HG03064 (cell line): ENCODE data around the gene OSBP.
"Not testable (repeated sequence)": the region's sequence is repeated elsewhere in the genome, so short reads cannot be mapped to it uniquely, and the experiment has no call there.

Experiments used
- ATAC-seq: cut with Tn5 transposase; IDR thresholded peaks from one replicate; pipeline ENCODE4 v1.9.1; 2021; ENCODE audit warnings: low read depth; ENCODE audit not compliant: unreplicated experiment

Gene OSBP

GRCh38 chr11:59615637-59616395 lies at the start of gene OSBP:
Gene OSBP, minus strand, starts transcription at chr11:59615774. Its CDS starts 110 bp downstream, at chr11:59615664.
- peak; percentile 89 for ATAC-seq

GRCh38 chr11:59660621-59661020 lies 45.0 kb upstream of the OSBP start:
- ATAC-seq = no peak

GRCh38 chr11:59659981-59660380 lies 44.4 kb upstream of the OSBP start:
- ATAC-seq = no peak

GRCh38 chr11:59658036-59658435 lies 42.5 kb upstream of the OSBP start:
- ATAC-seq = no peak

- ATAC-seq = no peak
These were observed 39.3 kb upstream of the OSBP start for GRCh38 chr11:59654893-59655292.

GRCh38 chr11:59647245-59647980 lies 31.8 kb upstream of the OSBP start:
- ATAC-seq = no peak

GRCh38 chr11:59644528-59644927 lies 29.0 kb upstream of the OSBP start:
- ATAC-seq = no peak

- no peak for ATAC-seq
These were observed 27.8 kb upstream of the OSBP start for GRCh38 chr11:59643390-59643789.

GRCh38 chr11:59641156-59641555 lies 25.6 kb upstream of the OSBP start:
- ATAC-seq = no peak

- ATAC-seq = no peak
These were observed 14.9 kb upstream of the OSBP start for GRCh38 chr11:59630493-59630892.

- no peak for ATAC-seq
These were observed 14.4 kb upstream of the OSBP start for GRCh38 chr11:59629996-59630395.

GRCh38 chr11:59626969-59627368 lies 11.4 kb upstream of the OSBP start:
- not testable (repeated sequence) for ATAC-seq

GRCh38 chr11:59625703-59626102 lies 10.1 kb upstream of the OSBP start:
- ATAC-seq = no peak

GRCh38 chr11:59617876-59618275 lies 2.3 kb upstream of the OSBP start:
- ATAC-seq = no peak

GRCh38 chr11:59616396-59616982 lies 915 bp upstream of the OSBP start:
- ATAC-seq = no peak

GRCh38 chr11:59615120-59615636 lies 396 bp downstream of the OSBP start:
- ATAC-seq = peak; percentile 10

GRCh38 chr11:59614277-59615119 lies 1.1 kb downstream of the OSBP start:
- ATAC-seq = no peak

- no peak for ATAC-seq
These were observed 3.7 kb downstream of the OSBP start for GRCh38 chr11:59611570-59612565.

- ATAC-seq = no peak
These were observed 5.3 kb downstream of the OSBP start for GRCh38 chr11:59610289-59610688.
